Measurements from ENCODE around the gene BAIAP2L2. TPM values are rescaled to one million over a fixed set of nuclear protein-coding genes. Genes with fewer than 3 reads are reported as not detected.

BAIAP2L2 gene
- total RNA-seq, 1 donor from 2014 or later: 0.64 TPM

- H3K36me3 Mint-ChIP-seq (ENCODE audit: low read depth): peaks cover 67% of the 10 kb centered on the region
- ATAC-seq (ENCODE audit: low read depth) (no peak), DNase-seq (no peak)
- no peak overlapping the region for H3K27ac Mint-ChIP-seq
- TF ChIP-seq, protein P1, sequence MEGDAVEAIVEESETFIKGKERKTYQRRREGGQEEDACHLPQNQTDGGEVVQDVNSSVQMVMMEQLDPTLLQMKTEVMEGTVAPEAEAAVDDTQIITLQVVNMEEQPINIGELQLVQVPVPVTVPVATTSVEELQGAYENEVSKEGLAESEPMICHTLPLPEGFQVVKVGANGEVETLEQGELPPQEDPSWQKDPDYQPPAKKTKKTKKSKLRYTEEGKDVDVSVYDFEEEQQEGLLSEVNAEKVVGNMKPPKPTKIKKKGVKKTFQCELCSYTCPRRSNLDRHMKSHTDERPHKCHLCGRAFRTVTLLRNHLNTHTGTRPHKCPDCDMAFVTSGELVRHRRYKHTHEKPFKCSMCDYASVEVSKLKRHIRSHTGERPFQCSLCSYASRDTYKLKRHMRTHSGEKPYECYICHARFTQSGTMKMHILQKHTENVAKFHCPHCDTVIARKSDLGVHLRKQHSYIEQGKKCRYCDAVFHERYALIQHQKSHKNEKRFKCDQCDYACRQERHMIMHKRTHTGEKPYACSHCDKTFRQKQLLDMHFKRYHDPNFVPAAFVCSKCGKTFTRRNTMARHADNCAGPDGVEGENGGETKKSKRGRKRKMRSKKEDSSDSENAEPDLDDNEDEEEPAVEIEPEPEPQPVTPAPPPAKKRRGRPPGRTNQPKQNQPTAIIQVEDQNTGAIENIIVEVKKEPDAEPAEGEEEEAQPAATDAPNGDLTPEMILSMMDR (IDR thresholded peaks at IDR 0.05): no peak
- H3K27me3 Mint-ChIP-seq: no peaks in the 10 kb centered on the region
- CTCF ChIA-PET: no interaction called here
- no peaks in the 10 kb centered on the region for H3K4me1 Mint-ChIP-seq
- intact Hi-C loops (cut with micrococcal nuclease): no loop called here
- POLR2A ChIA-PET: no interaction called here
- H3K9me3 Mint-ChIP-seq: no peaks in the 10 kb centered on the region
- no peak overlapping the region for H3K4me3 Mint-ChIP-seq
Measured at GRCh38 chr22:38071421-38072321, 38.8 kb downstream of the BAIAP2L2 start.

DNA sequence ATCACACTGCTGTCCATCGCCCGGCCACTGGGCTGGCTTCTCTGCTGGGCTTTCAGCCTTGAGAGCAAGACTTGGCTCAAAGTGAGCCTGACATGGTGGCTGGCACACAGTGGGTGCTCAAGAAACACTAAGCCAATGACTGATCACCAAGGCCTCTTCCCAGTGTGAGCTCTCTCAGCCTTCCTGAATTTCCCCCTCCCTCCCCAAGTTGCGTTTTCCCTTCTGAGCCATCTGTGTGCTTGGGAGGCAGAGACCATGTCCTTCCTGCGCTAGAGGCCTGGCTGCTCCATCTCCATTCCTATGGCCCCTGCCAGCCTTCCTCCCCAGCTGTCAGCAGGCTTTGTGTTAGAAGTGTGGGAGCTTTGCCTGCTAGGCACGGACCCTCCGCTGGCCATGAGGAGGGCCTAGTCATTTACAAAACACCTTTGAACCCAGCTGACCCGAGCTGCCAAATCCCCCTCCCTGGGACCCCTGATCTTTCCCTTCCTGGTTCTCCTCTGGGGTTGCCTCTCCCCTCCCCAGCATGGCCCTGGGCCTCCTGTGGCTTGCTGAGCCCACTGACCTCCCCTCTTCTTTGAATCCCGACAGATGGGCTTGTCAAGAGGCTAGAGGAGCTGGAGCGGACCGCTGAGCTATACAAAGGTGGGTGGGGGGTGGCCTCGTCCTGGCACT is 40.1 kb downstream of the BAIAP2L2 start:
- TF ChIP-seq, protein P1 (IDR thresholded peaks at IDR 0.05): no peak
- Mint-ChIP-seq H3K9me3 (no peaks in the 10 kb centered on the region), H3K4me1 (no peaks in the 10 kb centered on the region), H3K36me3 (ENCODE audit: low read depth) (peaks cover 77% of the 10 kb centered on the region), H3K27ac (no peak overlapping the region), H3K4me3 (no peak overlapping the region), H3K27me3 (no peaks in the 10 kb centered on the region)
- CTCF ChIA-PET: no interaction called here
- ATAC-seq (ENCODE audit: low read depth) (no peak), DNase-seq (no peak)
- intact Hi-C loops (cut with micrococcal nuclease): no loop called here
- POLR2A ChIA-PET: no interaction called here

DNA sequence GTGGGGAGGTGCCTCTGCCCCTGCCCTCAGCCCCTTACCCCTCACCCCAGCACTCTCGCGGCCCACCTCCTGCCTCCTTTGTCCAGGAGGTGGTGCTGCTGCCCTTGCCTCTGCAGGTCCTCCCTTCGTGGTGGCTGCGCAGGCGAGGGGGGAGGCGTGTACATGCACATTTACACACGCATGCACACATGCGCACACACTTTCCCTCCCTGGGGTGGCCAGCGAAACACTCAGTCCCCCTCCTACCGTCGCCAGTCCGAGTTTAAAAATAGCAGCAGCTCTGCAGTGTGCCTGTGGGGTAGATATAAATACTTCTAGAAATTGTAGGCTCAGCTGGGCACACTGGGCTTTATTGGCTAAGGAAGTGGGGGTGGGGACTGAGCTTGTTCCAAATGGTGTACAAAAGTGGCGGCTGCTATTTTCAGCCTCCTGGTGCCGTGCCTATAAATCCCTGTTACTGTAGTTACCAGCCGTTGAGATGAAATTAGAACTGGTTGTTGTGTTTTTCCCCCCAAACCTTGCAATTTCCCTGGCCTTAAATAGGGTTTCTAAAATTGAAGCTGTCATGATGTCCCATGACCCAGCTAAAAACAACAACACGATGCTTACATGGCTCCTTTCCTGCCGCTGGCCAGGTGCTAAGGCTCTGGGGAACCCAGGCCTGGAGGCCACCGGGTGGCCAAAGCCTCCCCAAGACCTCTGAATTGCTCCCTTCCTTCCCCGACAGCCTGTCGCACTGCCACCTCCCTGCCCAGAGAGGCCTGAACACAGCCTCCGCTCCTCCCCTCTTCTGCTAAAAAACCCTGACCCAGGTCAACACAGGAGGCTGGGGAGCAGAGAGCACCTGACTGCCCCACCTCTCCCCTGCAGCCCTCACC is 40.9 kb downstream of the BAIAP2L2 start:
- Mint-ChIP-seq H3K36me3 (ENCODE audit: low read depth) (peaks cover 83% of the 10 kb centered on the region), H3K4me3 (no peak overlapping the region), H3K27ac (no peak overlapping the region), H3K27me3 (no peaks in the 10 kb centered on the region), H3K9me3 (no peaks in the 10 kb centered on the region), H3K4me1 (no peaks in the 10 kb centered on the region)
- no peak for DNase-seq
- CTCF ChIA-PET: interaction anchor here (0.9 to 1.1 kb wide), 2 partner anchors 17 to 503 kb away, joined by 3 read pairs; no protein-coding TSS in a partner anchor
- ATAC-seq (ENCODE audit: low read depth): no peak
- POLR2A ChIA-PET: no interaction called here
- TF ChIP-seq, protein P1 (IDR thresholded peaks at IDR 0.05): no peak
- intact Hi-C loops (cut with micrococcal nuclease): no loop called here

- DNase-seq: no peak
- Mint-ChIP-seq H3K9me3 (no peaks in the 10 kb centered on the region), H3K36me3 (ENCODE audit: low read depth) (peaks cover 82% of the 10 kb centered on the region), H3K27ac (no peak overlapping the region), H3K4me1 (no peaks in the 10 kb centered on the region), H3K4me3 (no peak overlapping the region), H3K27me3 (no peaks in the 10 kb centered on the region)
- TF ChIP-seq, protein P1 (IDR thresholded peaks at IDR 0.05): no peak
- ChIA-PET POLR2A (no interaction called here), CTCF (interaction anchor here (0.9 to 1.1 kb wide), 2 partner anchors 17 to 503 kb away, joined by 3 read pairs; no protein-coding TSS in a partner anchor)
- intact Hi-C loops (cut with micrococcal nuclease): no loop called here
- no peak for ATAC-seq (ENCODE audit: low read depth)
Measured at GRCh38 chr22:38068641-38069371, 41.7 kb downstream of the BAIAP2L2 start.
